GM18867 (cell line): ENCODE data around the gene ANKRD28.
A peak's percentile ranks its signal among the peaks of the same experiment; 100 is the strongest.

ENCODE experiments used
- ATAC-seq: cut with Tn5 transposase; IDR thresholded peaks from one replicate; pipeline ENCODE4 v1.9.1; 2021; ENCODE audit warnings: mild to moderate bottlenecking, moderate library complexity; ENCODE audit not compliant: unreplicated experiment

Gene ANKRD28

GRCh38 chr3:15728766-15729165 is 69.0 kb downstream of the ANKRD28 start:
- no peak for ATAC-seq

- ATAC-seq = no peak
These were observed 70.9 kb downstream of the ANKRD28 start for GRCh38 chr3:15726881-15727280.

GRCh38 chr3:15726043-15726442 is 71.7 kb downstream of the ANKRD28 start:
- ATAC-seq = peak; percentile 91

GRCh38 chr3:15724446-15724845 is 73.3 kb downstream of the ANKRD28 start:
- ATAC-seq = no peak

GRCh38 chr3:15723624-15723884 is 74.2 kb downstream of the ANKRD28 start:
- no peak for ATAC-seq

GRCh38 chr3:15722877-15723623 is 74.7 kb downstream of the ANKRD28 start:
- ATAC-seq = no peak

GRCh38 chr3:15716178-15716577 is 81.6 kb downstream of the ANKRD28 start:
- no peak for ATAC-seq

GRCh38 chr3:15714448-15714847 is 83.3 kb downstream of the ANKRD28 start:
- ATAC-seq = no peak

- ATAC-seq = no peak
These were observed 84.4 kb downstream of the ANKRD28 start for GRCh38 chr3:15713364-15713763.

- no peak for ATAC-seq
These were observed 86.5 kb downstream of the ANKRD28 start for GRCh38 chr3:15711281-15711680.

GRCh38 chr3:15708882-15709677 is 88.7 kb downstream of the ANKRD28 start:
- no peak for ATAC-seq

- no peak for ATAC-seq
These were observed 90.0 kb downstream of the ANKRD28 start for GRCh38 chr3:15707779-15708178.

GRCh38 chr3:15703346-15703745 is 94.4 kb downstream of the ANKRD28 start:
- no peak for ATAC-seq

GRCh38 chr3:15694628-15695027 is 103.2 kb downstream of the ANKRD28 start:
- no peak for ATAC-seq

- peak; percentile 44 for ATAC-seq
These were observed 104.4 kb downstream of the ANKRD28 start for GRCh38 chr3:15693355-15693754.

- no peak for ATAC-seq
These were observed 107.0 kb downstream of the ANKRD28 start for GRCh38 chr3:15690748-15691147.

- ATAC-seq = no peak
These were observed 107.5 kb downstream of the ANKRD28 start for GRCh38 chr3:15690230-15690629.

GRCh38 chr3:15685927-15686326 is 111.9 kb downstream of the ANKRD28 start:
- no peak for ATAC-seq

- no peak for ATAC-seq
These were observed 114.5 kb downstream of the ANKRD28 start for GRCh38 chr3:15683253-15683652.

- no peak for ATAC-seq
These were observed 115.1 kb downstream of the ANKRD28 start for GRCh38 chr3:15682561-15683185.

- ATAC-seq = no peak
These were observed 116.1 kb downstream of the ANKRD28 start for GRCh38 chr3:15681668-15682067.

- no peak for ATAC-seq
These were observed 118.5 kb downstream of the ANKRD28 start for GRCh38 chr3:15679306-15679705.
